GM12873 (cell line): ENCODE measurements around the gene CXCL9.

Experiments
- CTCF ChIP-seq: IDR thresholded peaks from 2 replicates; pipeline ENCODE4 v1.5.1; 2012; ENCODE audit warnings: low read depth, mild to moderate bottlenecking, moderate library complexity, low read length, control low read depth; ENCODE audit not compliant: insufficient read depth; ENCODE audit errors: missing control alignments

Gene CXCL9

GRCh38 chr4:76003035-76003434 lies 4.3 kb downstream of the CXCL9 start:
- no peak for TF ChIP-seq CTCF

GRCh38 chr4:76002176-76002575 lies 5.1 kb downstream of the CXCL9 start:
- TF ChIP-seq CTCF: no peak

- TF ChIP-seq CTCF: no peak
Measured at GRCh38 chr4:76001700-76002099, 5.6 kb downstream of the CXCL9 start.

GRCh38 chr4:76000279-76000678 lies 7.0 kb downstream of the CXCL9 start:
- TF ChIP-seq CTCF: no peak

- TF ChIP-seq CTCF: no peak
Measured at GRCh38 chr4:75997946-75998345, 9.4 kb downstream of the CXCL9 start.

GRCh38 chr4:75997081-75997480 lies 10.2 kb downstream of the CXCL9 start:
- TF ChIP-seq CTCF: no peak

- TF ChIP-seq CTCF: peak; percentile 57
Measured at GRCh38 chr4:75995727-75996126, 11.6 kb downstream of the CXCL9 start.

- TF ChIP-seq CTCF: no peak
Measured at GRCh38 chr4:75992462-75992861, 14.8 kb downstream of the CXCL9 start.
